Gastrocnemius medialis (tissue), 4 donors: ENCODE measurements around the gene ATP9A.

Experiments used
- CTCF ChIP-seq, 5 experiments: fragments of 450-650 bp in 3 of 5; fragments of 200-600 bp in 2 of 5; sonication (generic) in 2 of 5; IDR thresholded peaks in 4 of 5; conservative IDR thresholded peaks in 1 of 5; 1 replicate in 4 of 5; 2 replicates in 1 of 5; pipeline ENCODE4 v1.5.1; 2016 to 2019; ENCODE audit warnings: antibody characterized with exemption in 5 of 5, mild to moderate bottlenecking in 3 of 5, moderate library complexity in 3 of 5
- POLR2A ChIP-seq, 2 donors: fragments of 450-650 bp; IDR thresholded peaks; one replicate each; pipeline ENCODE4 v1.6.1; 2017; ENCODE audit warnings: antibody characterized with exemption in 2 of 2, mild to moderate bottlenecking in 2 of 2, moderate library complexity in 2 of 2

DNA sequence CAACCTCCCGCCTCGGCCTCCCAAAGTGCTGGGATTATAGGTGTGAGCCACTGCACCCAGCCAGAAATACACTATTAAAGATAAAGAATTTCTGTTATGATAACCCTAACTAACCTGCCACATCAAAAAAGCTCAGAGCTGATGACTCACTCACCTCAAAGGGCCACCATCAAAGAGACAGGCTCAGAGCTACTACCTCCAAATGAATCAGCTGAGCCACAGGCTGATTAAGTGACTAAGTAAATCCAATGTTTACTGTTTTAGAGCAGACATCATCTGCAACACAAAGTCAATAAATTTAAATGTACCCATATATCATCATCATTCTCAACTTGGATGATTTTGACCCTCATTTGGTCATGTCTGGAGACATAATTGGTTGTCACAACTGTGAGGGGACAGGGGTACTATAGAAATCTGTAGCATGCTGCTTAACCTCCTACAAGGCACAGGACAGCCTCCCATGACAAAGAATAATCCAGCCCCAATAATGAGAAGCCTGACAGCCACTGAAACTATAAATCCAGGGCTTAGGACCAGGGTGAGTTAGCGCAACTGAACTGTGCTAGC is 106.5 kb downstream of the ATP9A start:
- TF ChIP-seq CTCF (IDR thresholded peaks at IDR 0.05 in 4 of 5, conservative IDR thresholded peaks at IDR 0.05 in 1 of 5) (no peak), POLR2A (IDR thresholded peaks at IDR 0.05) (no peak)
